WTC11 (cell line): ENCODE measurements around the gene CCDC9. TPM values are rescaled to one million over a fixed set of nuclear protein-coding genes. Genes with fewer than 3 reads are reported as not detected.

Source experiments
- ARID4B ChIP-seq: sonication (generic); formaldehyde crosslinking; IDR thresholded peaks from 2 replicates; pipeline ENCODE4 v1.8.0; 2023; ENCODE audit warnings: missing genetic modification reagents, mild to moderate bottlenecking, borderline replicate concordance
- CREM ChIP-seq: sonication (generic); formaldehyde crosslinking; IDR thresholded peaks from 2 replicates; pipeline ENCODE4 v1.8.1; 2022; ENCODE audit warnings: mild to moderate bottlenecking, missing genetic modification reagents, moderate library complexity
- E2F5 ChIP-seq: sonication (generic); formaldehyde crosslinking; IDR thresholded peaks from 2 replicates; pipeline ENCODE4 v1.8.1; 2022; ENCODE audit warnings: mild to moderate bottlenecking, moderate library complexity, missing genetic modification reagents
- FOXJ3 ChIP-seq: sonication (generic); formaldehyde crosslinking; IDR thresholded peaks from 2 replicates; pipeline ENCODE4 v1.9.0; 2021; ENCODE audit warnings: missing genetic modification reagents, mild to moderate bottlenecking, borderline replicate concordance
- FOXK1 ChIP-seq: sonication (generic); formaldehyde crosslinking; IDR thresholded peaks from 2 replicates; pipeline ENCODE4 v1.8.0; 2022; ENCODE audit warnings: mild to moderate bottlenecking, moderate library complexity, missing genetic modification reagents
- FOXP4 ChIP-seq: sonication (generic); formaldehyde crosslinking; IDR thresholded peaks from 2 replicates; pipeline ENCODE4 v1.8.0; 2022; ENCODE audit warnings: mild to moderate bottlenecking, missing genetic modification reagents
- NR1H2 ChIP-seq: sonication (generic); formaldehyde crosslinking; IDR thresholded peaks from 2 replicates; pipeline ENCODE4 v1.9.0; 2021; ENCODE audit warnings: mild to moderate bottlenecking, moderate library complexity, missing genetic modification reagents
- PRDM15 ChIP-seq: sonication (generic); formaldehyde crosslinking; IDR thresholded peaks from 2 replicates; pipeline ENCODE4 v1.8.0; 2022; ENCODE audit warnings: missing genetic modification reagents
- RELA ChIP-seq: sonication (generic); formaldehyde crosslinking; IDR thresholded peaks from 2 replicates; pipeline ENCODE4 v1.8.1; 2022; ENCODE audit warnings: missing genetic modification reagents, mild to moderate bottlenecking, borderline replicate concordance
- TEAD1 ChIP-seq: sonication (generic); formaldehyde crosslinking; IDR thresholded peaks from 2 replicates; pipeline ENCODE4 v1.8.0; 2022; ENCODE audit warnings: mild to moderate bottlenecking, missing genetic modification reagents
- ZMAT4 ChIP-seq: fragments of 250-450 bp; sonication (Bioruptor Pico); IDR thresholded peaks from 2 replicates; pipeline ENCODE4 v1.9.0; 2021; ENCODE audit warnings: mild to moderate bottlenecking
- ZNF121 ChIP-seq: sonication (generic); formaldehyde crosslinking; IDR thresholded peaks from 2 replicates; pipeline ENCODE4 v1.8.0; 2023; ENCODE audit warnings: missing genetic modification reagents
- ZNF138 ChIP-seq: sonication (generic); formaldehyde crosslinking; conservative IDR thresholded peaks from 2 replicates; pipeline ENCODE4 v1.8.1; 2022; ENCODE audit warnings: mild to moderate bottlenecking, moderate library complexity, missing genetic modification reagents
- ZNF232 ChIP-seq: sonication (generic); formaldehyde crosslinking; IDR thresholded peaks from 2 replicates; pipeline ENCODE4 v1.8.0; 2022; ENCODE audit warnings: mild to moderate bottlenecking, missing genetic modification reagents
- ZNF423 ChIP-seq: fragments of 250-450 bp; sonication (Bioruptor Pico); IDR thresholded peaks from 2 replicates; pipeline ENCODE4 v2.1.2; 2022; ENCODE audit warnings: mild to moderate bottlenecking, moderate library complexity
- ZNF425 ChIP-seq: fragments of 250-450 bp; sonication (Bioruptor Pico); conservative IDR thresholded peaks from 2 replicates; pipeline ENCODE4 v1.9.0; 2021; ENCODE audit warnings: mild to moderate bottlenecking
- ZNF532 ChIP-seq: fragments of 250-450 bp; sonication (Bioruptor Pico); IDR thresholded peaks from 2 replicates; pipeline ENCODE4 v1.9.0; 2021; ENCODE audit warnings: mild to moderate bottlenecking, borderline replicate concordance
- ZSCAN18 ChIP-seq: fragments of 250-450 bp; sonication (Bioruptor Pico); IDR thresholded peaks from 2 replicates; pipeline ENCODE4 v2.1.2; 2022; ENCODE audit warnings: mild to moderate bottlenecking, moderate library complexity
- total RNA-seq: library from RNA; stranded (reverse); gene quantifications from 3 replicates; pipeline ENCODE4 v1.2.3, GENCODE V29; 2021

CCDC9 gene
- total RNA-seq, 1 experiment from 2014 or later = 37.7 TPM

- no peak for TF ChIP-seq ZNF423
- TF ChIP-seq FOXP4 (CRISPR knock-in tag) = no peak
- TF ChIP-seq ZSCAN18 (CRISPR knock-in tag) = no peak
- TF ChIP-seq ZNF121 = no peak
- no peak for TF ChIP-seq ZMAT4 (CRISPR knock-in tag)
- no peak for TF ChIP-seq NR1H2 (CRISPR knock-in tag)
- TF ChIP-seq ARID4B (CRISPR knock-in tag) = 0 out of 2 replicates have a peak, but pooled peaks have one; percentile 29
- no peak for TF ChIP-seq CREM (CRISPR knock-in tag)
- TF ChIP-seq FOXJ3 (CRISPR knock-in tag) = no peak
- peak; percentile 48; the same call in 1 of the 2 replicates for TF ChIP-seq ZNF232
- no peak for TF ChIP-seq PRDM15 (CRISPR knock-in tag)
- peak; percentile 65; the same call in 1 of the 2 replicates for TF ChIP-seq FOXK1 (CRISPR knock-in tag)
- TF ChIP-seq ZNF138 (CRISPR knock-in tag) = no peak
- TF ChIP-seq ZNF425 (CRISPR knock-in tag) = no peak
- no peak for TF ChIP-seq TEAD1 (CRISPR knock-in tag)
- TF ChIP-seq ZNF532 (CRISPR knock-in tag) = no peak
- TF ChIP-seq E2F5 = no peak
- TF ChIP-seq RELA (CRISPR knock-in tag) = no peak
Measured at GRCh38 chr19:47231215-47232054, 24.9 kb upstream of the CCDC9 start (continued).
